HG03064 (cell line): Measurements from ENCODE around the gene ALG10.
A peak's percentile ranks its signal among the peaks of the same experiment; 100 is the strongest.
"Not testable (repeated sequence)": the region's sequence is repeated elsewhere in the genome, so short reads cannot be mapped to it uniquely, and the experiment has no call there.

ENCODE experiments used
- ATAC-seq: cut with Tn5 transposase; IDR thresholded peaks from one replicate; pipeline ENCODE4 v1.9.1; 2021; ENCODE audit warnings: low read depth; ENCODE audit not compliant: unreplicated experiment

Gene ALG10, protein sequence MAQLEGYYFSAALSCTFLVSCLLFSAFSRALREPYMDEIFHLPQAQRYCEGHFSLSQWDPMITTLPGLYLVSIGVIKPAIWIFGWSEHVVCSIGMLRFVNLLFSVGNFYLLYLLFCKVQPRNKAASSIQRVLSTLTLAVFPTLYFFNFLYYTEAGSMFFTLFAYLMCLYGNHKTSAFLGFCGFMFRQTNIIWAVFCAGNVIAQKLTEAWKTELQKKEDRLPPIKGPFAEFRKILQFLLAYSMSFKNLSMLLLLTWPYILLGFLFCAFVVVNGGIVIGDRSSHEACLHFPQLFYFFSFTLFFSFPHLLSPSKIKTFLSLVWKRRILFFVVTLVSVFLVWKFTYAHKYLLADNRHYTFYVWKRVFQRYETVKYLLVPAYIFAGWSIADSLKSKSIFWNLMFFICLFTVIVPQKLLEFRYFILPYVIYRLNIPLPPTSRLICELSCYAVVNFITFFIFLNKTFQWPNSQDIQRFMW

DNA sequence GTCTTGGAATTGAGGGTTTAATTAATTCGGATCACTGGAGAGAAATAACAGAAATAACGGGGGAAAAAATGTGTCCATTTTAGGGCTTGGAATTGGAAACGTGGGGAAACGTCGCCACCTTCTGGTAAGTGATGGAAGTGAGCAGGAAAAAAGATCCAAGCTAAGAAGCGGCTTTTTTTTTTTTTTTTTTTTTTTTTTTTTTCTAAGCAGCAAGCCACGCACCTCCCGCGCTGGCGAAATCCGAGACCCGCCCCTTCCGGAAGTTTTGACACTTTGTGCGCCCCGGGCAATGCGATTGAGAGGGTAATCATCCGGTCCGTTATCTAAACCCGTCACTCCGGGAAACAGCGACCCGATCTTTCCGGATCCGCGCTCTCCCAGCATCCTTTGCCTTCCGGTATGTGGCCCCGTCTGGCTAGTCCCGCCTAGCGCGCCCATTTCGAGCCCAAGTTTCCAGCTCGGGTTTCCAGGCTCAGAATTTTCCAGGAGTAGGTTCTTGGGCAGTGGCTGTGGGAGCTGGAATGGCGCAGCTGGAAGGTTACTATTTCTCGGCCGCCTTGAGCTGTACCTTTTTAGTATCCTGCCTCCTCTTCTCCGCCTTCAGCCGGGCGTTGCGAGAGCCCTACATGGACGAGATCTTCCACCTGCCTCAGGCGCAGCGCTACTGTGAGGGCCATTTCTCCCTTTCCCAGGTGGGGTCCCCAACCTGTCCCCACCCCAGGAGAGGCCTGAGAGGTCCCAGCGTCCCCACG is at the start of gene ALG10:
TSS of gene ALG10 (plus strand) at position 418 of the 752 bp plus-strand sequence. CDS start at position 522, 104 bp downstream.
- ATAC-seq: peak; percentile 100

DNA sequence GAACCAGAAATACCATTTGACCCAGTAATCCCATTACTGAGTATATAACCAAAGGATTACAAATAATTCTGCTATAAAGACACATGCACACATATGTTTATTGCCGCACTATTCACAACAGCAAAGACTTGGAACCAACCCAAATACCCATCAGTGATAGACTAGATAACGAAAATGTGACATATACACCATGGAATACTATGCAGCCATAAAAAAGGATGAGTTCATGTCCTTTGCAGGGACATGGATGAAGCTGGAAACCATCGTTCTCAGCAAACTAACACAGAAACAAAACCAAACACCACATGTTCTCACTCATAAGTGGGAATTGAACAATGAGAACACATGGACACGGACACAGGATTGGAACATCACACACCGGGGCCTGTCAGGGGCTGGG is 49.4 kb upstream of the ALG10 start:
- not testable (repeated sequence) for ATAC-seq

DNA sequence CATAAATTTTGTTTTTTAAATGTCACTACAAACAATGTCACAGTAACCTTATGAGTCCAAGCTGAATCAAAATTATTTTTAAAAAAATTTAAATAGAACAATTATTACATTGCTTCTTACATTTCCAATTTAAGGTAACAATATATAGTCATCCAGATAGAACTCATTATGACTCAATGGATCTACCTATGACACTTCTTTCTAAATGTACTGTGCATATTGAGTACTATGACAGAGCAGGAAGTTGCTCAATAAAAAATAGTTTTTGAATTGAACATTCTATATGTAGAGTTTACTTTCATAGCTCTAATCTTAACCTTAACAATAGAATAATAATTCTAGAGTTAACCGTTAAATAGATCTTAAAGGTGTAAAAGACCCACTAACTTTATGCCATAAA is 44.4 kb upstream of the ALG10 start:
- no peak for ATAC-seq

DNA sequence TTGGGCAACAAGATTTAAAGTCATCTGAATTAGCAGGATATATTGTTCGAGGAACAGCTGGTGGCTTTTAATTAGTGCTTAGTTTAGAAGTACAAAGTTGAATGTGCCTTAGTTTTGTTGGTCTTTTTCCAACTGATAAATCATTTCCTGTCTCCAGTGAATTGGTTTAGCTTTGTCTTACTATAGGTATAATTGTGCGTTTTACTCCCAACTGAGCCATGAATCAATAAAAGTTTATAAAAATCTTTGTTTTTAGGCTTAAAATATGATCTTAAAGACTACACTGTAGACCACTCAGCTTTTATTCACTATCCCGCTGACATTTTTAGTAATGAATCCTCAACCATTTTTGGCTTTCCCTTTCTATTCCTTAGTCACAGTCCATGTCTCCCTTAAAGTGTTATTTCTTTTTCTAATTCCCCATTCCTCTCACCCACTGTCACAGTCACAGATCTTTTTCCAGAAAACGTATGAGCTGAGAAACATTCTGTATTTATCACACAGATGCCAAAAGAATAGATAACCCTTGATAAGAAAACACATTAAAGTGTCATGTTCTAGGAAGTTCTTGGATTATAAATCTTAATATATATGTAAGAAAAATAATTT is 34.0 kb upstream of the ALG10 start:
- no peak for ATAC-seq

DNA sequence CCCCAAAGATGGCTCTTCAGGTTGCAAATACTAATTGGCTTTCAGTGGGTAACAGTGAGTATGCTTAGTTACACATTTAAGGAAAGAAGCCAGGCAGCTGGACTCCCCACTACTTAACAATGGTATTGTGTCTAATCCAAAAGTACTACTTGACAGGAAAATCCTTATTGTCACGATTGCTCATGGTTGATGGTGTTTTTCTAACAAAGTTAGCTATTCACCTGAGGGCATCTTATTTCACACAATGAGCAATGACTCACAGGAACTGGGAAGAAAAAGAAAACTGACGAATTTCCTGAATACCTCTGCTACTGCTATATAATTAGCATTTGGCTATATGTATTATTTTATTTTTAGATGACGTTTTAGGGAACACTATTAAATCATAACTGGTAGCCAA is 33.4 kb upstream of the ALG10 start:
- ATAC-seq: no peak

DNA sequence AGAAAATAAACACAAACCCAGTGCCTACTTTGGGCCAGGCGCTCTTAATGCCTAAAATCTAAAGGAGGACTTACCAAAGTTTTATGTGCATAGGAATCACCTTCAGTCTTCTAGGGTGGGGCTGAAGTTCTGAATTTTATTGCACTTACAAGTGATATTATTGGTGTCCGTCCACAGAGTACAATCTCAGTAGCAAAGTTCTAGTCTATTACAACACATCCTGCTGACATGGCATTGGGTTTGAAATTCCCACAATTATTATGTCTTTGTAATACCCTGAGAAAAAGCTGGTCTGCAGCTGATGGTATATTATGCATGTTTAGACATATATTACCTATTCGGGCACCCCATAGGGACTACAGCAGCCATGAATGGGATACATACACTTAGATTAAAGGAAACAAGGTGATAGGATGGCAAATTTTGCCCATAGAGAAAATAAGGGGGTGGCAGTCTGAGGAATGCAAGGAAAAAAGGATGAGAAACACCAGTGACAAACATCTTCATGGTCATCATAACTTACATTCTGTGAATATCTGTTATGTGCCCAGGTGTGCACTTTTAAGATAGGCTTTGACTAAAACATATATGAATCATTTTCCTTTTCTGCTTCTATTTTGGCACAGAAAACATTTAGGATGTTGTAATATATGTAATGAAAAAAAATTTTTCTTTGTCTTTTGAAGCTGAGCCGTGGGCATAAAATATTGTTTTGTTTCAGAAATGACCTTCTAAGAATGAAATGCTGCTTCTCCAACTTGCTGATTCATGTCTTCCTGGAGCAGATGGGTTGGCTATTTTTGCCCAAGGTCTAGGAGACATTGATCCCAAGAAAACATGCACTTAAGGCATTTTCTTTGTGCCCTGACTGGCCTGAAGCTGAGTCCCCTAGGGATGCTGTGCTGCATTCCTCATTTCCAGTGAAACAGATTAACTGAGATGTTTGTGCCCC is 27.2 kb upstream of the ALG10 start:
- ATAC-seq: no peak

DNA sequence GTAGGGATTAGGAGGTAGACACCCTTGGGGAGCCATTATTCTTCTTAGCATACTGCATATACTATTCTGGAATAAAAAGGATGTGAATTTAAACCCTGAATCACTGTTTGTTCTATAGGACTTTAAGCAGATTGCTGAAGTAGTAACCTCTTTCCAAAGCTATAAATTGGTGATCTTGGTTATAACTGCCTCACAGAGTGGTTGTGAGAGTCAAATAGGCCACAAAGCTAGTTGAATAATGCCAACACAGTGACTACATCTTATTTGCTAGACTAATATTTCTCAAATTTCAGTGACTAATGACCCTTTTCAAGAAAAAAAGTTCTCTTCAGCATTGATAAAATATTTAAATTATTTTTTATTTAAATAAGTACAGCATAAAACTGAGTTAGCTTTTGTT is 13.5 kb upstream of the ALG10 start:
- ATAC-seq: not testable (repeated sequence)

DNA sequence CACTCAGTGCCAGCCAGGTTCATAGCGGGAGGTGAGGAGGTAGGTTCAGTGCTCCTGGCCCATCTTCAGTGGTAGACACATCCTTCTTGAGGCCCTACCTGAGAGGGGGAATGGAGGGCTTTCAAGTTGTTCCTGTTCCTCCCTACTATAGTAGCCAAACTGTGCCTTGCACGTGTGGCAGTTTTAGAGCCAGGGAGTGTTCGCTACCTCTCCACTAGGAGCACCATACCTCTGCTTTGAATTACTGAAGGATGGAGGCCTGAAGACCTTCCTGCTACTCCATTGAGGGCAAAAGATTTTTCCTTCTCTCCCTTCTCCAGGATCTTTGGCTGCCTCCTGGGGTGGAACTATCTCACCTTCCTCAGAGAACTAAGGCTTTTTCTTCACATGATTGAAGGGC is 5.9 kb upstream of the ALG10 start:
- no peak for ATAC-seq

DNA sequence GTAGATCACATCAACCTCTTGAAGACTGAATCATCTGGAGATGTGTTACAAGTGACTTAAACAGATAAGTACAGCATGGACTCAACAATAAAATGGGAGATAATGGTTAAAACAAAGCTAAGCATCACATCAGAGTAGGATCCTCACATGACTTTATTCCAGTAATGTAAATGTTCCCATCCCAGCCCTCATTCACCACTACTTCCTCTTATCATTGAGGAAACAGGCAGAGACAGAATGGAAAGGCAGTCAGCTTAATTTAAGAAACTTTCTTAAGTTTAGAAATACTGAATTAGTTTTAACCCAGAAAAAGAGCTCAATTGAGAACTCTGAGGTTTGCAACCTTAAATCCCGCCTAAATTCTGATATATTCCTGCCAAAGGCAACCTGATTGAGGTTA is 1.2 kb upstream of the ALG10 start:
- ATAC-seq: no peak

DNA sequence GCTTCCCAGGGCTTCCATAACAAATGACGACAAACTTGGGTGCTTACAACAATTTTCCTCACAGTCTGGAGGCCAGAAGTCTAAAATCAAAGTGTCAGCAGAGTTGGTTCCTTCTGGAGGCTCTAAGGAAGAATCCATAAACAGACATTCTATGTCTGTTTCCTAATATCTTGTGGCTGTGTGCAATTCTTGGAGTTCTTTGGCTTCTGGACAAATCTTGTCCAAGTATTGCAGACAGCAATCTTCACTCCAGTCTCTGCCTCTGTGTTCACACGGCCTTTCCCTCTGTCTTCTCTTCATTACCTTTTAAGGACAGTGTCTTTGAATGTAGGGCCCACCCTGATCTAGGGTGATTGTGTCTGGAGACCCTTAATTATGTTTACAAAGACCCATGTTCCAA is 5.4 kb downstream of the ALG10 start:
- not testable (repeated sequence) for ATAC-seq

DNA sequence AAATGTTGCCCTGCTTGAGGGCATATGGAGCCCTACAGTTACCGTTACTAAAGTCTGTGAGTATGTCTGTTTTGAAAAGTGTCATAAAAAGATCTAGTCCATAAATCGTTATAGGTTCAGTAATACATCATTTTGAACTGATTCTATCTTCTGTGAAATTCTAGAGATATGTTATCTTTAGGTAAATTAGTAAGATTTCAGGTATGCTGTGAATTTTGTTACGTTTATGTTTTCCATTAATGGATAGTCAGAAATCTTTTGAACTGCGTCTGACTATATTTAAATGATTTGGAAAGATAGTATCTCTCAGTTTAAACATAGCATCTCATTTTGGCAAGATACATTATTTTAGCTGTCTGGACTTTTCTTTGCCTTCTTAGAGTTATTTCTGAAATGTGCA is 8.3 kb downstream of the ALG10 start:
- no peak for ATAC-seq

DNA sequence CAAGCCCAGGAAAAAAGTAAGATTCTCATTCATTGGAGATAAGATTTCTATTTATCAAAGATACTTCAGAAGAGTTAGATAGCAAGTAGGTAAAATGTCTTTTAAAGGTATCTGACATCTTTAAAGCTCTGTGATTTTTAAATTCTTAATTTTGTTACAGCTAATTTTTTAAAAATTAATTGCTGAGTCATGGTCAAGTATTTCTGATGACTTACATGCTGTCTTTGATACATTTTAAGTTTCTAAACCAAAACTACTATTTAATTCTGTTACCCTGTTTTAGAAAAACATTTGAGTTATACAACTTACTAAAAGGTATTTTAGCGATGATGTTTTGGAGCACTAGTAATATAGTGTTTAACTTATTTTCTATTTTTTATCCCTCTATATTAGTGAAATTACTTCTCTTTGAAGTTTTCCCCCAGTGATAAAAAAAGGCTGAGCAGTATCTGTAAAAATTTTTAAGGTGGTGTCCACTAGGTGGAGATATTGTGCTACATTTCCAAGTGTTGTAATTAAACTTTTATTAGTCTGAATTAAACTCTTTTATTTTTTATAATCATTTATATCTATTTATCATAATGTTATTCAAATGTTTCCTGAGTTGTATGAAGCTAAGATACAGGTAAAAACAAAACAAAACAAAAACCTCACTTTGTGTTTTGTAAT is 11.5 kb downstream of the ALG10 start:
- ATAC-seq: no peak

DNA sequence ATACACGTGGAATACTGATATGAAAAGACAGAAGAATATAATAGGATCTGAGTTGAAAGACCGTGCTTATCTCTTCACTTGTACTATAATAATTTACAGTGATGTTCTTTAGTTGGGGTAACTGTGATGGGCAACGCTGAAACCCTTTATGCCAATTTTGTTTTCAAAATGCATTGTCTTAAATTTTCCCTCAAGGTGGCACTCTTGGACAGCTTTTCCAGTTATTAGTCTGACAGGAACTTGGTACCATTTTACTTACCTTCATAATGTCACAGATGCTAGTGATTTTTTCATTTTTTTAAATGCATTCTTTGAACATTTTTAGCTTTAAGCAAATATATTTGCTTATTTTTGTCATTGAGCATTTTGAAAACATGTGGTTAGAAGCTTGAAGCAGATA is 16.1 kb downstream of the ALG10 start:
- not testable (repeated sequence) for ATAC-seq

DNA sequence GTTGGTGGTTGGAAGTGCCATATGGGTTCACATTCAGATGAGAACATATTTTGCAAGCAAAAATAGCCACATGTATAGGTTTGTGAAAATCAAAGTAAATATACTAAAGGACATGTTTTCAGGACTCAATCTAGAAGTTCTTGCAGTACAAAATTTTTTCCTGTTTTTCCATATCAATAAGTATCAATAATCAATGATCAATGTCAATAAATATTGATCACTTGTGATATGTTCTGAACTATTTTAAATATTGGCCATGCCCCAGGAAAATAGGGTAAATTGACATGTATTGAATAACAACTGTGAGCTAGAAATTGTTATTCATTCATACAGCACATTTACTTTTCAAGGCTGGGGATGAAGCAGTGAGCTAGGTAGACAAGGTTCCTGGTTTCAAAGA is 24.3 kb downstream of the ALG10 start:
- no peak for ATAC-seq

DNA sequence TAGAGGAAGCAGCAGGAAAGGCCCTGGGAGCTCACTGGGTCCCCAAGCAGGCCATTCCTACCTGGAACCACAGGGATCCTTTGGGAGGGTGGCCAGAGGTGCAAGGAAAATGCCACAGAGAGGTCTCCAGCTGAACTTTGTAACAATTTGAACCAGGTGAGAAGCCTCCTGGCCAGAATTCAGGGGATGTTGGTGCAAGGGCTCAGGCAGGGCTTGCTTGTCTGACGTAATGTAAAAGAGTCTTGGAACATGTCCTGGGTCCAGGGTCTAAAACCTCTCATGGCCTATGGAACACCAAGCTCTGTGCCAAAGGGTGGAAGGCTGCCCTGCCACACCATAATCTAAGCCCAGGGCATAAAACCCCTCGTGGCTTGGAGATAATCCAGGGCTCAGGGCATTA is 25.6 kb downstream of the ALG10 start:
- not testable (repeated sequence) for ATAC-seq

DNA sequence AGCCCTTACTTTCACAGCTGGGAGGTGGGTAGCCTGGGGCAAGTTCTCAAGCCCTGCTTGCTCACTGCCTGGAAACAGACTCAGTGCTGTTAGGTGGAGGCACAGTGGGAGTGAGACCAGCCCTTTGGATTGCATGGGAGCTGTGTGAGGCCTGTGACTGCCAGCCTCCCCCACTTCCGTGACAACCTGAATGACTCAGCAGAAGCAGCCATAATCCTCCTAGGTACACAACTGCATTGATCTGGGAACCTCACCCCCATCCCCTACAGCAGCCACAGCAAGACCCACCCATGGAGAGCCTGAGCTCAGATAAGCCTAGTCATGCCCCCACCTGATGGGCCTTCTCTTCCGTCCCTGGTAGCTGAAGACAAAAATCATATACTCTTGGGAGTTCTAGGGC is 26.4 kb downstream of the ALG10 start:
- ATAC-seq: no peak

DNA sequence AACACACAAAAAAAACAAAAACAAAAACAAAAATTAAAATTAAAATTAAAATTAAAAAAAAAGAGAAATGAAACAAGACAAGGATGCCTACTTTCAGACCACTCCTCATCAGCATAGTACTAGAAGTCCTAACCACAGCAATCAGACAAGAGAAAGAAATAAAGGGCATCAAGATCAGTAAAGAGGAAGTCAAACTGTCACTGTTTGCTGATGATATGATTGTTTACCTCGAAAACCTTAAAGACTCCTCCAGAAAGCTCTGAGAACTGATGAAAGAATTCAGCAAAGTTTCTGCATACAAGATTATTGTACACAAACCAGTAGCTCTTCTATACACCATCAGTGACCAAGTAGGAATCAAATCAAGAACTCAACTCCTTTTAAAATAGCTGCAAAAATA is 29.2 kb downstream of the ALG10 start:
- ATAC-seq: no peak

DNA sequence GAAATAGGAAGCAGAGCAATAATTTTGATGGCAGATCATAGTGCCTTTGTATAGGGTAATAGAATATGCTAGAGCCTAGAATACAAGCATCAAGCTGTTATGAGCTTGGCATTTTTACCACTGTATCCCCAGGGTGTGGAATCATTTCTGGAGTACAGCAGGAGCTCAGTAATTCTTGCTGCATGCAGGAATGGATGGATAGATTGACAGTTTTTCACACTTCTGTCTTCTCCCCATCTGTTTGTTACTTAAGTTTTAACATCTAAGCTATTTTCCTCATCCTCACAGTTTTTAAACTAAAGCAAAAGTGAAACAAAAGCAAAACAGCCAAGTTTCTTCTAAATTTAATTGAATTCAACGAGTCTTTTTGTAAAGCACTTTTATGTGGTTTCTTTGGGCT is 32.6 kb downstream of the ALG10 start:
- no peak for ATAC-seq
